ENCODE measurements around the gene KIF26B.

- TF ChIP-seq ZNF274 (IDR thresholded peaks at IDR 0.05; ENCODE audit: insufficient read depth, insufficient read length) (no peak), MXI1 (IDR thresholded peaks at IDR 0.05; ENCODE audit: low read depth, low read length) (no peak), ZSCAN29 (IDR thresholded peaks at IDR 0.05) (no peak)
Observed at GRCh38 chr1:245603311-245603865, 448.6 kb downstream of the KIF26B start.
